Heart left ventricle (tissue), 13 donors: ENCODE results near the gene SPATA24.

Experiments
- CTCF ChIP-seq, 12 donors: fragments of 200-600 bp; sonication (generic) in 4 of 12; IDR thresholded peaks; one replicate each; pipeline versions ENCODE4 v1.5.0 to v1.8.0; 2018 to 2022; ENCODE audit warnings: antibody characterized with exemption in 12 of 12, mild to moderate bottlenecking in 5 of 12
- POLR2A ChIP-seq, 2 donors: fragments of 450-650 bp; IDR thresholded peaks; one replicate each; pipeline ENCODE4 v1.6.1; 2017; ENCODE audit warnings: antibody characterized with exemption in 2 of 2, mild to moderate bottlenecking in 2 of 2, moderate library complexity in 2 of 2
- donor health status: ischemic (EF 13 %, LVEDD 7.1; RV severe dilation, severe dysfunction).
- donor health status: DM: no; HTN: yes; CAD: no.
- donor health status: DM: no; HTN: no; CAD: no.
- donor health status: ischemic (EF 25% LVEDD 6.9; RV normal size, moderate dysfunction).
- donor health status: ischemic (EF 25% LVEDD 5.7; RV mildly dilated, moderate dysfunction).
- donor health status: ischemic (EF 35%, LVEDD 5.7; RV mildly dilated, moderate dysfunction).
- donor health status: nonischemic (EF 11% LVEDD 7.7; RV severe dilation, severe dysfunction).
- donor health status: DM: yes; HTN: yes; CAD: no.
- donor health status: PGD.
- donor health status: ischemic (EF 29% LVEDD 5.4; RV normal size, mild dysfunction).
- donor health status: nonischemic (EF 23%, LVEDD 6.1; RV moderate dilation, normal function).

- no peak for TF ChIP-seq CTCF (IDR thresholded peaks at IDR 0.05)
- TF ChIP-seq POLR2A (IDR thresholded peaks at IDR 0.05) = no peak
Observed at GRCh38 chr5:139384591-139385051, 19.3 kb downstream of the SPATA24 start.
